Loucy (cell line): Measurements from ENCODE around the gene S100A13.

ENCODE experiments used
- H2AFZ ChIP-seq: fragments of 200-600 bp; sonication (generic); 2 replicates; pipeline ENCODE4 v1.6.0; 2016; ENCODE audit warnings: antibody characterized with exemption, mild to moderate bottlenecking, low read length, moderate library complexity
- H3F3A ChIP-seq: fragments of 200-600 bp; 2 replicates; pipeline ENCODE4 v1.6.0; 2016; ENCODE audit warnings: antibody characterized with exemption, low read depth, mild to moderate bottlenecking
- H3K27me3 ChIP-seq: fragments of 200-600 bp; sonication (generic); 2 replicates; pipeline ENCODE4 v1.6.1; 2014; ENCODE audit warnings: low read length, mild to moderate bottlenecking; ENCODE audit not compliant: insufficient read depth, poor library complexity, severe bottlenecking
- H3K36me3 ChIP-seq: fragments of 200-600 bp; sonication (generic); 2 replicates; pipeline ENCODE4 v1.6.1; 2016; ENCODE audit warnings: low read length; ENCODE audit not compliant: insufficient read depth
- H3K4me1 ChIP-seq: fragments of 200-600 bp; sonication (generic); 2 replicates; pipeline ENCODE4 v1.5.1; 2014; ENCODE audit warnings: low read length, mild to moderate bottlenecking; ENCODE audit not compliant: insufficient read depth, poor library complexity, severe bottlenecking
- H3K4me2 ChIP-seq: fragments of 200-600 bp; sonication (generic); 2 replicates; pipeline ENCODE4 v1.6.0; 2014; ENCODE audit warnings: antibody characterized with exemption, low read length, low read depth, mild to moderate bottlenecking; ENCODE audit not compliant: poor library complexity, severe bottlenecking
- H3K4me3 ChIP-seq: fragments of 200-600 bp; sonication (generic); 2 replicates; pipeline ENCODE4 v1.5.1; 2014; ENCODE audit warnings: low read length, mild to moderate bottlenecking, mixed read lengths; ENCODE audit not compliant: poor library complexity, severe bottlenecking
- H3K79me2 ChIP-seq: fragments of 200-600 bp; sonication (generic); 2 replicates; pipeline ENCODE4 v1.6.1; 2014; ENCODE audit warnings: low read length; ENCODE audit not compliant: insufficient read depth
- H3K9ac ChIP-seq: fragments of 200-600 bp; sonication (generic); 2 replicates; pipeline ENCODE4 v1.6.0; 2014; ENCODE audit warnings: mild to moderate bottlenecking, low read depth, low read length, moderate library complexity; ENCODE audit not compliant: poor library complexity, severe bottlenecking
- H3K9me2 ChIP-seq: fragments of 200-600 bp; sonication (generic); replicated peaks from 2 replicates; pipeline ENCODE4 v1.6.1; 2016; ENCODE audit warnings: low read depth, low read length, mixed read lengths
- H3K9me3 ChIP-seq: fragments of 200-600 bp; sonication (generic); 2 replicates; pipeline ENCODE4 v1.6.1; 2014; ENCODE audit warnings: mild to moderate bottlenecking, antibody characterized with exemption, low read length, low read depth; ENCODE audit not compliant: insufficient read depth
- H4K20me1 ChIP-seq: fragments of 200-600 bp; sonication (generic); 2 replicates; pipeline ENCODE4 v1.6.0; 2014; ENCODE audit warnings: antibody characterized with exemption, low read length, mild to moderate bottlenecking; ENCODE audit not compliant: insufficient read depth, poor library complexity, severe bottlenecking
- CTCF ChIP-seq: fragments of 200-600 bp; sonication (generic); conservative IDR thresholded peaks from 2 replicates; pipeline ENCODE4 v1.5.1; 2014; ENCODE audit warnings: mild to moderate bottlenecking, antibody characterized with exemption, low read length
- EZH2phosphoT487 ChIP-seq: fragments of 200-600 bp; IDR thresholded peaks from 2 replicates; pipeline ENCODE4 v1.6.1; 2018; ENCODE audit warnings: antibody characterized with exemption, mild to moderate bottlenecking, moderate library complexity, borderline replicate concordance

The S100A13 gene

GRCh38 chr1:153643816-153644215 lies 16.5 kb upstream of the S100A13 start:
- Histone ChIP-seq H3K9me2 (no peaks in the 10 kb centered on the region), H4K20me1 (peaks cover 31% of the 10 kb centered on the region), H3K79me2 (peaks cover 56% of the 10 kb centered on the region), H3K4me3 (no peak overlapping the region), H3K36me3 (peaks cover 78% of the 10 kb centered on the region), H3K4me1 (peaks cover 26% of the 10 kb centered on the region), H3K4me2 (peak overlapping the region; percentile 43), H3K9ac (peak overlapping the region; percentile 44), H2AFZ (no peak overlapping the region), H3K9me3 (no peaks in the 10 kb centered on the region), H3K27me3 (no peaks in the 10 kb centered on the region), H3F3A (no peaks in the 10 kb centered on the region)
- TF ChIP-seq CTCF = no peak
- TF ChIP-seq EZH2phosphoT487 = no peak

GRCh38 chr1:153643100-153643499 lies 15.8 kb upstream of the S100A13 start:
- no peaks in the 10 kb centered on the region for H3F3A ChIP-seq
- H3K79me2 ChIP-seq = peaks cover 63% of the 10 kb centered on the region
- no peaks in the 10 kb centered on the region for H3K27me3 ChIP-seq
- no peaks in the 10 kb centered on the region for H3K9me2 ChIP-seq
- peaks cover 37% of the 10 kb centered on the region for H4K20me1 ChIP-seq
- H3K4me1 ChIP-seq = peaks cover 26% of the 10 kb centered on the region
- peak overlapping the region; percentile 43 for H3K4me2 ChIP-seq
- H2AFZ ChIP-seq = no peak overlapping the region
- H3K4me3 ChIP-seq = no peak overlapping the region
- peaks cover 85% of the 10 kb centered on the region for H3K36me3 ChIP-seq
- peak overlapping the region; percentile 44 for H3K9ac ChIP-seq
- no peak for TF ChIP-seq CTCF
- no peak for TF ChIP-seq EZH2phosphoT487
- H3K9me3 ChIP-seq = no peaks in the 10 kb centered on the region

- Histone ChIP-seq H3K4me2 (peak overlapping the region; percentile 29), H3K9ac (no peak overlapping the region), H3K27me3 (no peaks in the 10 kb centered on the region), H3K9me2 (no peaks in the 10 kb centered on the region), H2AFZ (no peak overlapping the region), H3K4me3 (no peak overlapping the region), H3F3A (no peaks in the 10 kb centered on the region), H3K9me3 (no peaks in the 10 kb centered on the region), H3K36me3 (peaks cover 94% of the 10 kb centered on the region), H3K4me1 (peaks cover 32% of the 10 kb centered on the region), H3K79me2 (peaks cover 72% of the 10 kb centered on the region), H4K20me1 (peaks cover 46% of the 10 kb centered on the region)
- no peak for TF ChIP-seq CTCF
- no peak for TF ChIP-seq EZH2phosphoT487
Observed at GRCh38 chr1:153642161-153642560, 14.9 kb upstream of the S100A13 start.
